HEK293 (cell line): Measurements from ENCODE around the gene FAAP100.

ENCODE experiments used
- CTCF ChIA-PET: fragments of 350-600 bp; formaldehyde crosslinking; extraction: SDS; loops from one replicate; lab custom pipeline; 2021; ENCODE audit warnings: antibody characterized with exemption; lab: Yijun Ruan, JAX
- POLR2A ChIA-PET: fragments of 300-600 bp; formaldehyde crosslinking; extraction: SDS; loops from one replicate; lab custom pipeline; 2020; ENCODE audit warnings: antibody characterized with exemption, inconsistent platforms; lab: Yijun Ruan, JAX
- H3K27ac ChIP-seq: fragments of 200-500 bp; sonication (Bioruptor generic); 2 replicates; pipeline ENCODE4 v1.5.1; 2014; ENCODE audit warnings: low read depth, low read length, control low read depth, inconsistent platforms; ENCODE audit errors: extremely low read depth
- H3K36me3 ChIP-seq, 2 experiments: fragments of 200-500 bp in 1 of 2; sonication (Bioruptor generic) in 1 of 2; 1 replicate in 1 of 2; 2 replicates in 1 of 2; pipeline ENCODE4 v1.5.1; 2014 to 2017; ENCODE audit warnings: inconsistent platforms in 2 of 2, low read length in 2 of 2; ENCODE audit not compliant: control insufficient read depth in 2 of 2, insufficient read depth in 1 of 2
- H3K4me1 ChIP-seq: fragments of 200-500 bp; sonication (Bioruptor generic); 2 replicates; pipeline ENCODE4 v1.5.1; 2014; ENCODE audit warnings: mild to moderate bottlenecking, low read length, inconsistent platforms; ENCODE audit not compliant: control insufficient read depth, insufficient read depth
- H3K4me3 ChIP-seq: 2 replicates; pipeline ENCODE4 v1.5.1; 2011; ENCODE audit warnings: low read depth, mild to moderate bottlenecking, control low read depth, low read length, moderate library complexity
- H3K9me3 ChIP-seq: fragments of 200-500 bp; sonication (Bioruptor generic); 2 replicates; pipeline ENCODE4 v1.5.1; 2014; ENCODE audit warnings: low read depth, low read length, inconsistent platforms; ENCODE audit not compliant: control insufficient read depth, insufficient read depth
- ATF2 ChIP-seq: fragments of 450-650 bp; formaldehyde crosslinking; IDR thresholded peaks from 2 replicates; pipeline ENCODE4 v1.5.1; 2016; ENCODE audit warnings: missing biosample characterization, missing genetic modification characterization, low read depth
- GLIS1 ChIP-seq: fragments of 450-650 bp; formaldehyde crosslinking; IDR thresholded peaks from 2 replicates; pipeline ENCODE4 v1.5.1; 2016; ENCODE audit warnings: missing biosample characterization, missing genetic modification characterization
- GLIS2 ChIP-seq: fragments of 450-650 bp; formaldehyde crosslinking; IDR thresholded peaks from 2 replicates; pipeline ENCODE4 v1.5.1; 2016; ENCODE audit warnings: missing biosample characterization, missing genetic modification characterization
- KLF17 ChIP-seq: fragments of 450-650 bp; formaldehyde crosslinking; IDR thresholded peaks from 2 replicates; pipeline ENCODE4 v1.5.1; 2016; ENCODE audit warnings: missing biosample characterization, missing genetic modification characterization
- KLF9 ChIP-seq: fragments of 450-650 bp; formaldehyde crosslinking; IDR thresholded peaks from 2 replicates; pipeline ENCODE4 v1.5.1; 2016; ENCODE audit warnings: missing biosample characterization, missing genetic modification characterization, low read depth
- MYNN ChIP-seq: fragments of 450-650 bp; formaldehyde crosslinking; IDR thresholded peaks from 2 replicates; pipeline ENCODE4 v1.5.1; 2016; ENCODE audit warnings: missing biosample characterization, missing genetic modification characterization, borderline replicate concordance
- SP3 ChIP-seq: fragments of 450-650 bp; formaldehyde crosslinking; IDR thresholded peaks from 2 replicates; pipeline ENCODE4 v1.5.1; 2016; ENCODE audit warnings: missing biosample characterization, missing genetic modification characterization
- ZBTB10 ChIP-seq: fragments of 450-650 bp; formaldehyde crosslinking; IDR thresholded peaks from 2 replicates; pipeline ENCODE4 v1.5.1; 2016; ENCODE audit warnings: missing biosample characterization, missing genetic modification characterization
- ZBTB8A ChIP-seq: fragments of 450-650 bp; formaldehyde crosslinking; IDR thresholded peaks from 2 replicates; pipeline ENCODE4 v1.5.1; 2016; ENCODE audit warnings: missing biosample characterization, missing genetic modification characterization
- ZFP41 ChIP-seq: fragments of 450-650 bp; formaldehyde crosslinking; IDR thresholded peaks from 2 replicates; pipeline ENCODE4 v1.5.1; 2016; ENCODE audit warnings: missing biosample characterization, missing genetic modification characterization, borderline replicate concordance
- ZNF184 ChIP-seq: fragments of 450-650 bp; IDR thresholded peaks from 2 replicates; pipeline ENCODE4 v1.5.1; 2018; ENCODE audit warnings: missing biosample characterization, mild to moderate bottlenecking, missing genetic modification characterization
- ZNF19 ChIP-seq: fragments of 450-650 bp; formaldehyde crosslinking; IDR thresholded peaks from 2 replicates; pipeline ENCODE4; 2016; ENCODE audit warnings: missing biosample characterization, missing genetic modification characterization, low read depth
- ZNF221 ChIP-seq: fragments of 450-650 bp; formaldehyde crosslinking; IDR thresholded peaks from 2 replicates; pipeline ENCODE4 v1.5.1; 2017; ENCODE audit warnings: missing biosample characterization, missing genetic modification characterization, borderline replicate concordance
- ZNF223 ChIP-seq: fragments of 450-650 bp; formaldehyde crosslinking; IDR thresholded peaks from 2 replicates; pipeline ENCODE4 v1.5.1; 2016; ENCODE audit warnings: missing biosample characterization, missing genetic modification characterization
- ZNF24 ChIP-seq: fragments of 450-650 bp; formaldehyde crosslinking; IDR thresholded peaks from 2 replicates; pipeline ENCODE4 v1.5.1; 2016; ENCODE audit warnings: missing biosample characterization, missing genetic modification characterization
- ZNF341 ChIP-seq: fragments of 450-650 bp; formaldehyde crosslinking; IDR thresholded peaks from 2 replicates; pipeline ENCODE4; 2016; ENCODE audit warnings: low read depth, missing biosample characterization, missing genetic modification characterization
- ZNF394 ChIP-seq: fragments of 450-650 bp; formaldehyde crosslinking; IDR thresholded peaks from 2 replicates; pipeline ENCODE4 v1.5.1; 2016; ENCODE audit warnings: missing biosample characterization, missing genetic modification characterization, mild to moderate bottlenecking, moderate library complexity, borderline replicate concordance
- ZNF398 ChIP-seq: fragments of 450-650 bp; formaldehyde crosslinking; IDR thresholded peaks from 2 replicates; pipeline ENCODE4 v1.5.1; 2017; ENCODE audit warnings: missing biosample characterization, missing genetic modification characterization
- ZNF501 ChIP-seq: fragments of 450-650 bp; formaldehyde crosslinking; IDR thresholded peaks from 2 replicates; pipeline ENCODE4 v1.5.1; 2016; ENCODE audit warnings: missing biosample characterization, missing genetic modification characterization
- ZNF530 ChIP-seq: fragments of 450-650 bp; formaldehyde crosslinking; IDR thresholded peaks from 2 replicates; pipeline ENCODE4 v1.5.1; 2016; ENCODE audit warnings: low read depth, missing biosample characterization, missing genetic modification characterization
- ZNF555 ChIP-seq: fragments of 450-650 bp; formaldehyde crosslinking; conservative IDR thresholded peaks from 2 replicates; pipeline ENCODE4 v1.5.1; 2017; ENCODE audit warnings: missing biosample characterization, mild to moderate bottlenecking, missing genetic modification characterization, inconsistent platforms
- ZNF629 ChIP-seq: fragments of 450-650 bp; formaldehyde crosslinking; IDR thresholded peaks from 2 replicates; pipeline ENCODE4 v1.5.1; 2017; ENCODE audit warnings: missing biosample characterization, missing genetic modification characterization
- TF ChIP-seq, protein P1 (sequence below): fragments of 450-650 bp; formaldehyde crosslinking; IDR thresholded peaks from 2 replicates; pipeline ENCODE4 v1.5.1; 2016; ENCODE audit warnings: missing biosample characterization, missing genetic modification characterization

FAAP100 gene

GRCh38 chr17:81514739-81515529, 37.2 kb downstream of the FAAP100 start (continued):
- TF ChIP-seq SP3 (tag by site-specific recombination), result peak; percentile 65
- TF ChIP-seq GLIS2 (tag by site-specific recombination), result peak; percentile 85
- no peak for TF ChIP-seq ZNF501 (tag by site-specific recombination)
- TF ChIP-seq ZNF394 (tag by site-specific recombination), result peak; percentile 64; the same call in 1 of the 2 replicates
- peak; percentile 45; the same call in 1 of the 2 replicates for TF ChIP-seq ZNF341 (tag by site-specific recombination)
- TF ChIP-seq GLIS1 (tag by site-specific recombination), result peak; percentile 61
- no peak for TF ChIP-seq MYNN (tag by site-specific recombination)
- TF ChIP-seq ZNF221 (tag by site-specific recombination), result no peak
- no peak for TF ChIP-seq ZNF24
- TF ChIP-seq ATF2, result no peak
- no peak for TF ChIP-seq ZNF555 (tag by site-specific recombination)
- peak; percentile 64; the same call in 1 of the 2 replicates for TF ChIP-seq KLF17
- peak; percentile 75 for TF ChIP-seq ZBTB10 (tag by site-specific recombination)
- TF ChIP-seq ZNF19 (tag by site-specific recombination), result no peak
- peak; percentile 98 for TF ChIP-seq KLF9 (tag by site-specific recombination)
- no peak for TF ChIP-seq ZNF184 (tag by site-specific recombination)
- TF ChIP-seq ZBTB8A, result peak; percentile 89
- TF ChIP-seq, all 188 proteins: peak for 33

DNA sequence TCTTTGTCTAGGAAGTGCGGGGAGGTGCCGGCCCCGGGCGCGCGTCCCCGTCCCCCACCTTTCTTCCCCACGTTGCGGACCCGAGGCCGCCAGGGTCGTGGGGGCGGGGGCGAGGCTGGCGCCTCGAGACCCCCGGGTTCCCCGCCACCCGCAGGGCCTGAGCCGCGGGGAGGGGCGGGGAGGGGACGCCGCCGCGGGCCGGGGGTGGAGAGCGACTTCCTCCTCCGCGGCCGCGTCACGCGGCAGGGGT, 37.7 kb downstream of the FAAP100 start:
- TF ChIP-seq ZNF629, result 0 out of 2 replicates have a peak, but pooled peaks have one; percentile 10
- no peak for TF ChIP-seq ZNF530 (tag by site-specific recombination)
- TF ChIP-seq, protein P1, sequence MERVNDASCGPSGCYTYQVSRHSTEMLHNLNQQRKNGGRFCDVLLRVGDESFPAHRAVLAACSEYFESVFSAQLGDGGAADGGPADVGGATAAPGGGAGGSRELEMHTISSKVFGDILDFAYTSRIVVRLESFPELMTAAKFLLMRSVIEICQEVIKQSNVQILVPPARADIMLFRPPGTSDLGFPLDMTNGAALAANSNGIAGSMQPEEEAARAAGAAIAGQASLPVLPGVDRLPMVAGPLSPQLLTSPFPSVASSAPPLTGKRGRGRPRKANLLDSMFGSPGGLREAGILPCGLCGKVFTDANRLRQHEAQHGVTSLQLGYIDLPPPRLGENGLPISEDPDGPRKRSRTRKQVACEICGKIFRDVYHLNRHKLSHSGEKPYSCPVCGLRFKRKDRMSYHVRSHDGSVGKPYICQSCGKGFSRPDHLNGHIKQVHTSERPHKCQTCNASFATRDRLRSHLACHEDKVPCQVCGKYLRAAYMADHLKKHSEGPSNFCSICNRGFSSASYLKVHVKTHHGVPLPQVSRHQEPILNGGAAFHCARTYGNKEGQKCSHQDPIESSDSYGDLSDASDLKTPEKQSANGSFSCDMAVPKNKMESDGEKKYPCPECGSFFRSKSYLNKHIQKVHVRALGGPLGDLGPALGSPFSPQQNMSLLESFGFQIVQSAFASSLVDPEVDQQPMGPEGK (tag by site-specific recombination), result no peak
- peak; percentile 51 for TF ChIP-seq GLIS1 (tag by site-specific recombination)
- peak; percentile 35; the same call in 1 of the 2 replicates for TF ChIP-seq ZNF398
- 0 out of 2 replicates have a peak, but pooled peaks have one; percentile 22 for TF ChIP-seq ZNF223
- TF ChIP-seq ZFP41 (tag by site-specific recombination), result no peak
- CTCF ChIA-PET, result no interaction called here
- peak overlapping the region; percentile 100 for H3K27ac ChIP-seq
- peaks cover 9 to 29% of the 10 kb centered on the region in 2 experiments for H3K36me3 ChIP-seq
- peak overlapping the region; percentile 72 for H3K4me3 ChIP-seq
- POLR2A ChIA-PET, result interaction anchor here (0.6 to 9.9 kb wide), 8 partner anchors 37 to 185 kb away, joined by 3 to 85 read pairs (median 4); partner anchors contain the start of genes ARL16, BAHCC1, CCDC137 and FAAP100
- H3K4me1 ChIP-seq, result peaks cover 16% of the 10 kb centered on the region
- H3K9me3 ChIP-seq, result no peaks in the 10 kb centered on the region
